ENCODE measurements around the gene LEPROT.

The LEPROT gene

DNA sequence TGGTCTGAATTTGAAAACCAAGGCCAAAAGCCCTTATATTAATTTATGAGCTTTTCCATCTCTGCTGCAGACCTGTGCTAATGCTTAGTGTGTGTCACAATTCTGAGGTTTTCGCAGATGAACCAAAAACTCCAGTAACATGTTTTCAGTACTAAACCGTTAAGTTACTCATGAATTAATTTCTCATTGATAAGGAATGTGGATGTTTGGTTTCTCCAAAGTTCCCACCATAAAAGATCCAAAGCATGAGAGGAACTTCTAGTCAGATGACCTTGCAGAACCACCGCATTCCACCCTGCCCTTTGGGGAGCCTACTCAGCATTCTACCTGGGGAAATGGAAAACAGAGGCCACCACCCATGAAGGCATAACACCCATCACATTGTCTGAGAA lies 7.5 kb upstream of the LEPROT start:
- DNase-seq, result no peak

- no peak for DNase-seq
These were observed 5.9 kb upstream of the LEPROT start for GRCh38 chr1:65414538-65414937.

- DNase-seq, result no peak
These were observed 3.7 kb upstream of the LEPROT start for GRCh38 chr1:65416767-65417166.

- DNase-seq, result no peak
These were observed 2.7 kb upstream of the LEPROT start for GRCh38 chr1:65417729-65418128.

DNA sequence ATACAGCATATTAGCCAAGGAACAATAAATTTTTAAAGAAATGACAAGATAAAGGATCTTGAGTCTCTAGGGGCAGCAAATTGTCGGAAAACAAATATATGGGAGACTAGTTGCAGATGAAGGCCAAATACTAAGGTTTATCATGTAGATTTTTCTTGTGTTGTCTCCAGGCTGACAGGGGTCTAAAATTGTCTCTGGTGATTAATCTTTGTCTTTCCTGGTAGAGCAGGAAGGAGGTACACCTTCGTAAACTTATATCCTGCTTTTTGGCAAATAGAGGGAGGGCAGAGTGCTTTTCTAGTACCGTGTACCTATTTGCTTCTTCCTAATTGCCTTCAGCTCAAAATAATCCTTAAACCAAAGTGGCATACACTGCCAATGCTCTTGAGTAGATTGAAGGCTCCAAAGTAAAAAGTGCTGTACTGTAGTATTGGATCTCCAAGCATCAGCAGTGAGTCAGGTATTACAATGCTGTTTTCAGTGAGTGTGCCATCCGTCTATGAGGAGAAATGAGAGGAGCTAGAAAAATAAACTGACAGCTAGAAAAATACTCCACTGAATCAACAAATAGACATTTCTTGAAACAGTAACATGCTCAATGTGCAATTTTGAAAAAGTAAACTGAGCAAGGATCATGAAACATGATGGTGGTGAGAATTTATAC lies 1.8 kb upstream of the LEPROT start:
- no peak for DNase-seq

GRCh38 chr1:65419681-65420589 lies 533 bp upstream of the LEPROT start:
- DNase-seq, result peak; percentile 93 to 99

DNA sequence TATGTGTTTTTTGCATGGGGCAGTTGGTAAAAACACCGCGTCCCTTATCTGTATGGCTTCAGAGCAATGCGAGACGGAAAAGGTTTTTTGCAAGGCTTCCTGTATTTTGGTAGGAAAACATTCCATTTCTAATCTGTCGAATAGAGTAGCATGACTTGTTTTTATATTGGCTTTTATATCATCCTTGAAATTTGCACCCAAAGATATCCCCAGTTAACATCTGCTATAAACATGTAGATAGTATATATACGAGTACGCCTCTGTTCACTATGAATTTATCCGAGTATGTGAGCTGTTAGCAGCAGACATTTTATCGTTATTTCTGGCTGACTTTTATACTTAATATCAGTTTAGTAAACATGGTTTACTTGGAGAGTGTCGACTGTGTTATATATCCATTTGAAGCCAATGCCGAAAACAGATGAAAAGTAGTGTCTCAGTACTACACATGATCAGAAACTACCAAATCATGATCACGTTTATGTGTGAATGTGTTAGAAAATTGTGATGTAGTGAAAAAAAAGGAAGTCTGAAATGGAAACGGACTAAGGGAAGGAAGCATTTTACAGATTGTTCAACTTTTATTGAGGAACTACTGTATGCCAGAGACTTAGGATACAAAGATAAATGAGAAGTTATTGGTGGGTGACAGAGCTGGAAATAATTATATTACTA lies 1.0 kb downstream of the LEPROT start:
- DNase-seq, result peak in 1 of 2 experiments; percentile 71

DNA sequence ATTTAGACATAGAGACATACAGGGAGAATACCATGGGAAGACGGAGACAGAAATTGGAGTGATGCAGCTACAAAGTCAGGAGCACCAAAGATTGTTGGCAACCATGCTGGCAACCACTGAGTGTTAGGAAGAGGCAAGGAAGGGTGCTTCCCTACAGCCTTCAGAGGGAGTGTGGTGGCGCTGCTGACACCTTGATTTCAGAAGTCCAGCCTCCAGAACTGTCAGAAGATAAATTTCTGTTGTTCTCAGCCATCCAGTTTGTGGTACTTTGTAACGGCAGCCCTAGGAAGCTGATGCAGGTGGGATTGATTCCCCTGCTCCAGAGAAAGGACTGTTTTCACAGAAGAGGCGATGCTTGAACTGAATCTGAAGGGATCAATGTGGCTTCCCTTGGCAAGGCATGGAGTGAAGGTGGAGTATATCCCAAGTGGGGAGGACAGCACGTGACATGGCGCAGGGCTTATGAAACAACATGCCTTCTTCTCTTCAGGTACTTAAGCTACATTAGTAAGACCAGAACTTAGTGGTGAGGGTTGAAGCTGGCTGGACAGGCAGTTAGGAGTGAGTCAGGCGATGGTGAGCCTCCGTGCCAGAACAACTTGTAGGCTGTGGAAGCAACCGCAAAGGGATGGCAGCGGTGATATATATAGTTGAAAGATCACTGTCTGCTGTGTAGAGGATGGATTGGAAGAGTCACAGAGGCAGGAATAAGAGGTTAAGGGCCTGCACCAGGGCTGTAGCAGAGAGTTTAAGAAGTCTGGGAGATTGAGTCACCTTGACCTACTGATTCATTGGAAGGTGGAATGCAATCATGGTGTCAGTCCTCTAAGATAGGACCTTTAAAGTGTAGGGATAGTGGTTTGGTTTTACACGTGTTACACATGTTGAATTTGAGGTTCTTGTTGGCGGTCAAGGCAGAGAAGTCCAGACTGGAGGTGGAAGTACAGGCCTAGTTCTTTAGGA lies 2.1 kb downstream of the LEPROT start:
- peak in 1 of 2 experiments; percentile 7 for DNase-seq

DNA sequence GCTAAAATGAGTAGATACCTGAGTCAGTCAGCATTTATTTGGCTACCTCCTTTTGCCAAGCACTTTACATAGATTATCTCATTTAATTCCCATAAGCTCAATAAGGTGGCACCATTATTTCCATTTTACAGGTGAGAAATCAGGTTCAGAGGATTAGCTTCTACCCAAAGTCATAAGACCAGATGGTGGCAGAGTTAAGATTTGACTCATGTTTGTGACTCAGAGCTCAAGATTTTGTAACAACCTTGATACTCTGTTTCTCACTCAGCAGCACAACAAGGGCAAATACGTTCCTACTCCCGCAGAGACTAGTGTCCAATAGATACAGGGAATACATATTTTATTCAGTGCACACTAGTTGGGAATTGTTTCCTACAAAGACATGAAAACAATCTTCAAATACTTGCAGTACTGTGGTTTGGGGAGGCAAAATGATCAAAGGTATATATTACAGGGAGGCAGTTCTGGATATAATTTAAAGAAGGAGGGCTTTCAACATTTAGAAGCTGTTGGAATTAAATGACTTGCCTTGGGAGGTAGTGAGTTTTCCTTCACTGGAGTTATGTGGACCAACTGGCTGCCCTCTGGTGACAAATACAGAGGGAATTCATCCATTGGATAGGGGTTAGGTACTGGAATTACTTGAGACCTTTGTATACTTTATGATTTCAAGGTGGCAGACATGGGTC lies 3.6 kb downstream of the LEPROT start:
- no peak for DNase-seq

DNA sequence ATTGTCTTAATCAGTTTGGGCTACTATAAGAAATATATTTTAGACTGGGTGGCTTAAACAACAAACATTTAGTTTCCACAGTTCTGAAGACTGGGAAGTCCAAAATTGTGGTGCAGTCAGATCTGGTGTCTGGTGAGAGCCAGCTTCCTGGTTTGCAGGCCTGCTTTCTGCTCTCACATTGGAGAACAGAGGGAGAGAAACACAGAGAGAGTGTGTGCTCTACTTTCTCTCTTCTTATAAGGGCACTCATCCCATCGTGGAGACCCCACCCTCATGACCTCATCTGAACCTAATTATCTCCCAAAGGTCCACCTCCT lies 4.1 kb downstream of the LEPROT start:
- no peak for DNase-seq

- no peak for DNase-seq
These were observed 4.5 kb downstream of the LEPROT start for GRCh38 chr1:65425006-65425405.

DNA sequence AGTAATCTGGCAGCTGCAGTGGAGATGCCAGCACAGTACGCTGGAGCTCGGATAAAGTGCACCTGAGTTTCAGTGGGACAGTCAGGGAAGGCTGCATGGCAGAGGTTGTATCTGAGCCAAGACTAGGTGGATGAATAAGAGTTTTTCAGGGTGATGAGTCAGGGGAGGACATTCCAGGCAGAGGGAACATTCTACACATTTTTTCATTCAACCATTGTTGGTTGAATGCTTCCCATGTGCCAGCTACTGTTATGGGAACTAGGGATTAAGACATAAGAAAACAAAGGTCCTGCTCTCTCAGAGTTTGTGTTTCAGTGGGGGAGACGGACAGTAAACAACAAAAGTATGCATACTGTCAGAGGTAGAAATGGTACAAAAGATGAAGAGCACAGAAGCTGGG lies 5.2 kb downstream of the LEPROT start:
- DNase-seq, result no peak

GRCh38 chr1:65429078-65429477 lies 8.6 kb downstream of the LEPROT start:
- no peak for DNase-seq

DNA sequence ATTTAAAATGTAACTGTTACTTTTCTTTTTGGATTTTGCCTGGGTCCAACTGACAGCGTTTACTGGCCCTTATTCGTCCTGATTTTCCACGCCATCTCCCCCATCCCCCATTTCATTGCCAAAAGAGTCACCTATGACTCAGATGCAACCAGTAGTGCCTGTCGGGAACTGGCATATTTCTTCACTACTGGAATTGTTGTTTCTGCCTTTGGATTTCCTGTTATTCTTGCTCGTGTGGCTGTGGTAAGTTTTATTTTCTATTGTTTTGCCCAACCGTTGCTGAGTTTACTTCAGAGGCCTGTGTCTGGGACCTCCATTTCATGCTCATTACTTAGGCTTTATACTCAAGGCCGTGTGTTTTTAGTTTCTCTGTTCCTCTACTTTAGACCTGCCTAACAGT lies 9.3 kb downstream of the LEPROT start:
- DNase-seq, result no peak

DNA sequence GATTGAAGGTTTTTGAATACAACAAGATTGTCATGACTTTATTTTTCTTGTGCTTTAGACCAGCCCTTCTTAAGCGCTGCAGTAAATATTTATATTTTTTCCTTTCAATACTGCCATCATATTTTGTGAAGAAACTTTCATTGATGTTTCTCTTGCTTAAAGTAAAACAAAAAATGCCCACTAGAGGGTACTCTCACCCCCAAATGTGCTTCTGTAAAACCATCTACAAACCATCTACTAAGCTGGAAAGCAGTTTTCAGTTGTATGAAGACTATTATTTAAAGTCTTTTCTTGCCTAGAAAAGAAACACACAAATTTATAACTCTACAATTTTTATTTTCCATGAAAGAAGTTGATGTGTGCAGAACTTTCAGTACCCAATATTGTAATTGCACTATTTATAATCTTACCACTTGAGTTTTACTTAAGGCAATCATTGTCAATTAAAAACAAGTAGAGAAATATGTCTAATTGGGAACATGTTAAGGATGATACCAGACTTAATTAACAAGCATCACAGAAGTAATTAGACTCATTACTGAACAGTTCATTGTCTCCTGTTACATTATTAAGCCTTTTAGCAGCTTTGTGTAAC lies 10.7 kb downstream of the LEPROT start:
- DNase-seq, result peak in 1 of 2 experiments; percentile 65

DNA sequence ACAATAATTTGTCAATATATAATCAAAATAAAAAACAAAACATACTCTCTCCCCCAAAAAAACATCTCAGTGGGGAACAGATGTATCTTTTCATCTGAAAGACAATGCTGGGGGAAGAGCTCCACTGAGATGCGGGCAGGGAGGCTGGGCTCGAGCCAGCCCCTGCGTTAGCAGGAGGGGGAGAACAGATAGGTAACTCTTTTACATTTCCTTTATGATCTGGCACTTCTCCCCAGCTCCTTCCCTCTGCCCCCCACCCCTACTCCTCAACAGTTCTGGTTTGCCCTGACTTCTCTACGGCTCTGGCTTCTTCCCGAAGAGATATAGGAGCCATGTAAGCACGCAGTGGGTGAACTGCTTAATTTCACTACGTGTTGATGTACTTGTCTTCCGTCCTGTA lies 12.4 kb downstream of the LEPROT start:
- no peak for DNase-seq

GRCh38 chr1:65434255-65434654 lies 13.8 kb downstream of the LEPROT start:
- DNase-seq, result no peak

GRCh38 chr1:65434760-65435159 lies 14.3 kb downstream of the LEPROT start:
- no peak for DNase-seq

- DNase-seq, result no peak
These were observed 15.5 kb downstream of the LEPROT start for GRCh38 chr1:65435987-65436386.

DNA sequence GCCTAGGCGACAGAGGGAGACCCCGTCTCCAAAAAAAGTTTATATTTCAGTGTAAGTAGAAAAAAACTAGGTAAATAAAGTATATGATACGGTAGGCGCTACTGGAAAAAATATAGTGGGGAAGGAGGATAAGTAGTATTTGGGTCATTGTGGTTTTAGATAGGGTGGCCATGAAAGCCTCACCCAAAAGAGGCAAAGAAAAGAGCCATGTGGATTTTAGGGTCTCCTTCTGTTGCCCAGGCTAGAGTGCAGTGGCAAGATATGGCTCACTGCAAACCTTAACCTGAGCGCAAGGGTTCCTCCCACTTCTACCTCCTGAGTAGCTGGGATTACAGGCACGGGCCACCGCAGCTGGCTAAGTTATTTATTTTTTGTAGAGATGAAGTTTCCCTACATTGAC lies 17.1 kb downstream of the LEPROT start:
- no peak for DNase-seq

- no peak for DNase-seq
These were observed 19.9 kb downstream of the LEPROT start for GRCh38 chr1:65440322-65440900.

All from NCI-H526 (cell line).